ENCODE measurements around the gene PGA4.

DNA sequence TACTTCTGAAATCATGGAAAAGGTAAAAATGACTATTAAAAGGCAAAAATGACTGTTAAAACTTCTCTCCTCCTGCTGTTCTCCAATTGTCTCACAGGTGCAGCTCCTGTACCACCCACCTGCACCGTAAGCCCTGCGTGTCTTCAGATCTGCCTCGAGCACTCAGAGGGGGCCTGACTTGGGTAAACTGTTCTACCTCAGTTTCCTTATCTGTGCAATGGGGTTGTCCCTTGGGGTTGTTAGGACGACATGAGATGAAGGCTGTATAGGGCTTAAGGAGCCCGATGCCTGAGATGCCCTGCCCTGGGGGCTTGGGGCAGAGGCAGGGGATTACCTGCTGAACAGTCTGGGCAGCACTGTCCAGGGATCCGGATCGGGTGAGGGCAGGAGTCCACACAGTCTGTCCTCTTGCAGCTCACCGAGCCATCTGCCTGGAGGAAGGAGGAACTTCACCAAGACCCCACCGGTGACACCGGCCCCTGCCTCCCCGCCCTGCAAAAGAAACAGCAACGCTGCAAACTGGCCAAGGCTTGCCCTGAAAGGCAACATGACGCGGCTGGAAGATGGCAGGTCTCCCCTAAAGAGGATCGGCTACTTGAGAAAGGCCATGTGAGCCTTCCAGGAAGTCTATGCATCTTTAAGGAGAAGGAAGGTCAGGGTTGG, 46.6 kb downstream of the PGA4 start:
- TF ChIP-seq POLR2A (IDR thresholded peaks at IDR 0.05; ENCODE audit: low read length), result no peak
- no peak for TF ChIP-seq GATA1 (IDR thresholded peaks at IDR 0.05; ENCODE audit: low read depth, low read length)

All from erythroblast (primary cell).